OCI-LY7 (cell line): ENCODE measurements around the gene VWC2L.

Experiments used
- CTCF ChIP-seq: fragments of 200-600 bp; sonication (generic); conservative IDR thresholded peaks from 2 replicates; pipeline ENCODE4 v1.5.1; 2014; ENCODE audit warnings: mild to moderate bottlenecking, antibody characterized with exemption, low read length, moderate library complexity, mixed read lengths
- EZH2phosphoT487 ChIP-seq: fragments of 200-600 bp; sonication (generic); IDR thresholded peaks from 2 replicates; pipeline ENCODE4 v1.6.1; 2018; ENCODE audit warnings: low read depth, borderline replicate concordance, mild to moderate bottlenecking, mixed run types, antibody characterized with exemption, low read length, moderate library complexity, mixed read lengths

GRCh38 chr2:214577769-214578168, 166.9 kb downstream of the VWC2L start:
- TF ChIP-seq CTCF (no peak), EZH2phosphoT487 (no peak)
